GM23338 (cell line): ENCODE data around the gene SPP1. TPM values are rescaled to one million over a fixed set of nuclear protein-coding genes. Genes with fewer than 3 reads are reported as not detected.

Experiments used
- ATAC-seq: fragments of 200-7000 bp; cut with Tn5 transposase; 3 replicates; pipeline ENCODE4 v1.9.1; 2020
- DNase-seq: peaks from one replicate; pipeline ENCODE4 v3.0.0-alpha.2; 2015; ENCODE audit warnings: low spot score
- H2AFZ ChIP-seq: fragments of 200-600 bp; sonication (generic); 2 replicates; pipeline ENCODE4 v1.8.0; 2016; ENCODE audit warnings: antibody characterized with exemption, mild to moderate bottlenecking, moderate library complexity
- H3F3A ChIP-seq: fragments of 200-600 bp; sonication (generic); replicated peaks from 2 replicates; pipeline ENCODE4 v1.8.0; 2017; ENCODE audit warnings: antibody characterized with exemption, mixed run types, low read depth
- H3K27ac ChIP-seq: fragments of 200-600 bp; sonication (generic); 2 replicates; pipeline ENCODE4 v1.6.1; 2016; ENCODE audit warnings: low read depth
- H3K27me3 ChIP-seq: fragments of 200-600 bp; sonication (generic); 2 replicates; pipeline ENCODE4 v1.8.0; 2016; ENCODE audit warnings: mild to moderate bottlenecking, mixed run types, moderate library complexity; ENCODE audit not compliant: insufficient read depth
- H3K36me3 ChIP-seq: fragments of 200-600 bp; sonication (generic); 2 replicates; pipeline ENCODE4 v1.8.0; 2016; ENCODE audit warnings: mild to moderate bottlenecking; ENCODE audit not compliant: insufficient read depth
- H3K4me1 ChIP-seq: fragments of 200-600 bp; sonication (generic); 2 replicates; pipeline ENCODE4 v1.8.0; 2016; ENCODE audit warnings: mild to moderate bottlenecking, moderate library complexity; ENCODE audit not compliant: insufficient read depth
- H3K4me2 ChIP-seq: fragments of 200-600 bp; sonication (generic); 2 replicates; pipeline ENCODE4 v1.7.1; 2017; ENCODE audit warnings: mixed run types
- H3K4me3 ChIP-seq: fragments of 200-600 bp; sonication (generic); 2 replicates; pipeline ENCODE4 v1.6.1; 2016; ENCODE audit warnings: mixed run types
- H3K79me2 ChIP-seq: fragments of 200-600 bp; sonication (generic); replicated peaks from 2 replicates; pipeline ENCODE4 v1.8.0; 2017; ENCODE audit warnings: mild to moderate bottlenecking; ENCODE audit not compliant: insufficient read depth
- H3K9me2 ChIP-seq: fragments of 200-600 bp; sonication (generic); 2 replicates; pipeline ENCODE4 v1.8.0; 2017; ENCODE audit not compliant: insufficient read depth
- H4K20me1 ChIP-seq: fragments of 200-600 bp; sonication (generic); replicated peaks from 2 replicates; pipeline ENCODE4 v1.8.0; 2017; ENCODE audit warnings: mild to moderate bottlenecking; ENCODE audit not compliant: insufficient read depth
- H3K27ac Mint-ChIP-seq: 2 replicates; pipeline ENCODE4 v1.8.0; 2020; ENCODE audit warnings: inconsistent platforms, mild to moderate bottlenecking, moderate library complexity, mixed read lengths
- H3K27me3 Mint-ChIP-seq: 3 replicates; pipeline ENCODE4 v1.8.0; 2022; ENCODE audit warnings: low read depth, mild to moderate bottlenecking, moderate library complexity, mixed read lengths, inconsistent platforms; ENCODE audit not compliant: insufficient read depth, poor library complexity
- H3K36me3 Mint-ChIP-seq: 3 replicates; pipeline ENCODE4 v1.8.0; 2021; ENCODE audit warnings: low read depth, mild to moderate bottlenecking, inconsistent platforms, moderate library complexity, mixed read lengths
- H3K4me1 Mint-ChIP-seq: 3 replicates; pipeline ENCODE4 v1.8.0; 2020; ENCODE audit warnings: mild to moderate bottlenecking, inconsistent platforms, mixed read lengths
- H3K4me3 Mint-ChIP-seq: 3 replicates; pipeline ENCODE4 v1.8.0; 2021; ENCODE audit warnings: moderate library complexity, mild to moderate bottlenecking, inconsistent platforms, mixed read lengths
- H3K9me3 Mint-ChIP-seq: 3 replicates; pipeline ENCODE4 v1.8.0; 2020; ENCODE audit warnings: moderate library complexity, mild to moderate bottlenecking, inconsistent platforms, mixed read lengths
- CREB1 ChIP-seq: fragments of 250-450 bp; sonication (Bioruptor Pico); IDR thresholded peaks from 2 replicates; pipeline ENCODE4 v1.5.0; 2020; ENCODE audit warnings: low read depth, mild to moderate bottlenecking, moderate library complexity
- CTCF ChIP-seq, 2 experiments: fragments of 200-600 bp in 1 of 2; sonication (generic) in 1 of 2; conservative IDR thresholded peaks; 2 replicates each; pipeline versions ENCODE4 v1.5.1 to v1.6.1; 2016 to 2017; ENCODE audit warnings: antibody characterized with exemption in 2 of 2, low read depth in 2 of 2, mild to moderate bottlenecking in 2 of 2, moderate library complexity in 1 of 2
- EZH2phosphoT487 ChIP-seq: fragments of 200-600 bp; sonication (generic); IDR thresholded peaks from one replicate; pipeline ENCODE4 v1.8.1; 2018; ENCODE audit warnings: antibody characterized with exemption; ENCODE audit not compliant: unreplicated experiment
- JUNB ChIP-seq: IDR thresholded peaks from one replicate; pipeline ENCODE4 v1.6.1; 2016; ENCODE audit warnings: antibody characterized with exemption; ENCODE audit not compliant: unreplicated experiment
- POLR2AphosphoS5 ChIP-seq: IDR thresholded peaks from 2 replicates; pipeline ENCODE4 v1.6.1; 2016; ENCODE audit warnings: antibody characterized with exemption, low read depth
- ZNF331 ChIP-seq: fragments of 250-450 bp; sonication (Bioruptor Pico); IDR thresholded peaks from 2 replicates; pipeline ENCODE4 v1.5.0; 2020; ENCODE audit warnings: low read depth, mild to moderate bottlenecking, moderate library complexity
- ZNF462 ChIP-seq: fragments of 250-450 bp; sonication (Bioruptor Pico); IDR thresholded peaks from 2 replicates; pipeline ENCODE4 v1.5.0; 2020; ENCODE audit warnings: mild to moderate bottlenecking, moderate library complexity
- polyA plus RNA-seq: library from polyadenylated mRNA; unstranded; fragments of >200 nt; fragmentation: Nextera tagmentation; extraction: Ambion mirVana; gene quantifications from 2 replicates; pipeline ENCODE4 v1.2.1, GENCODE V29; 2016
- total RNA-seq: library from RNA; depleted of rRNA; stranded (reverse); fragments of >200 nt; shearing (Covaris generic); gene quantifications from 2 replicates; pipeline ENCODE4 v1.2.3, GENCODE V29; 2014

The SPP1 gene
- total and polyA plus RNA-seq, 2 experiments from 2014 or later, result 41.3 to 51.3 TPM

GRCh38 chr4:87981486-87981885 lies 6.0 kb downstream of the SPP1 start:
- H3K27ac Mint-ChIP-seq, result no peak overlapping the region
- DNase-seq, result no peak
- Histone ChIP-seq H3K36me3 (no peaks in the 10 kb centered on the region), H3K4me3 (no peak overlapping the region), H3K27me3 (no peaks in the 10 kb centered on the region), H3K4me2 (no peak overlapping the region), H3F3A (no peaks in the 10 kb centered on the region), H2AFZ (no peak overlapping the region), H3K27ac (no peak overlapping the region), H3K9me2 (no peaks in the 10 kb centered on the region), H3K79me2 (0 out of 2 replicates have a peak, but pooled peaks cover under 1% of the 10 kb centered on the region), H4K20me1 (no peaks in the 10 kb centered on the region), H3K4me1 (no peaks in the 10 kb centered on the region)
- H3K36me3 Mint-ChIP-seq, result 0 out of 3 replicates have a peak, but pooled peaks cover 4% of the 10 kb centered on the region
- peaks cover 2% of the 10 kb centered on the region for H3K27me3 Mint-ChIP-seq
- no peak for ATAC-seq
- H3K4me1 Mint-ChIP-seq, result peaks cover 8% of the 10 kb centered on the region; the same call in 2 of the 3 replicates
- H3K4me3 Mint-ChIP-seq, result no peak overlapping the region
- H3K9me3 Mint-ChIP-seq, result no peaks in the 10 kb centered on the region
- TF ChIP-seq CTCF (conservative IDR thresholded peaks at IDR 0.05; ENCODE audit: low read depth in 2 of 2), result no peak
- TF ChIP-seq EZH2phosphoT487, result no peak
- no peak for TF ChIP-seq POLR2AphosphoS5
- TF ChIP-seq ZNF331 (CRISPR knock-in tag), result no peak
- TF ChIP-seq ZNF462 (CRISPR knock-in tag), result no peak
- no peak for TF ChIP-seq JUNB
- TF ChIP-seq CREB1 (CRISPR knock-in tag), result no peak
